Pancreas (tissue), 10 donors: ENCODE measurements around the gene PPARA. TPM values are rescaled to one million over a fixed set of nuclear protein-coding genes. Genes with fewer than 3 reads are reported as not detected.

ENCODE experiments used
- ATAC-seq, 4 donors: fragments of 200-7000 bp; cut with Tn5 transposase; one replicate each; pipeline versions ENCODE4 v1.8.0 to v1.9.1; 2020; ENCODE audit warnings: mild to moderate bottlenecking in 4 of 4, moderate library complexity in 4 of 4
- DNase-seq, 6 donors: peaks; one replicate each; pipeline ENCODE4 v3.0.0-alpha.2; 2020
- FAIRE-seq: peaks from 2 replicates; lab custom pipeline; 2012; peaks lifted over from hg19 to GRCh38; lab: Jason Lieb, UNC
- H3K27ac ChIP-seq, 4 donors: fragments of 200-600 bp; sonication (generic); 1 replicate in 3 of 4; 2 replicates in 1 of 4; pipeline versions ENCODE4 v1.5.0 to v1.8.0; 2020
- H3K27me3 ChIP-seq, 4 donors: fragments of 200-600 bp; one replicate each; pipeline ENCODE4 v1.8.0; 2021
- H3K36me3 ChIP-seq, 3 donors: fragments of 200-600 bp; sonication (generic) in 1 of 3; one replicate each; pipeline versions ENCODE4 v1.5.0 to v1.8.0; 2020 to 2021
- H3K4me1 ChIP-seq, 3 donors: fragments of 200-600 bp; one replicate each; pipeline ENCODE4 v1.8.0; 2021
- H3K4me3 ChIP-seq, 4 donors: fragments of 200-600 bp; sonication (generic) in 2 of 4; one replicate each; pipeline versions ENCODE4 v1.5.0 to v1.8.0; 2020 to 2021
- H3K9me3 ChIP-seq, 4 donors: fragments of 200-600 bp; one replicate each; pipeline ENCODE4 v1.8.0; 2021
- WGBS, 2 donors: extraction: QIAGEN DNeasy Blood & Tissue Kit; methylation state at CpG; one replicate each; pipeline ENCODE4 v1.1.7; 2013; 5-methylcytosine and 5-hydroxymethylcytosine counted together
- intact Hi-C, 3 donors: fragments of 100-400 bp; cut with DNase I; formaldehyde crosslinking; loops; one replicate each; pipeline versions ENCODE4 v1.11.1 to v1.14.2; 2022
- polyA plus RNA-seq, 2 donors: library from polyadenylated mRNA; stranded (reverse); fragments of 200-250 nt; gene quantifications; one replicate each; pipeline ENCODE4 v1.2.3, GENCODE V29; 2013
- total RNA-seq, 6 donors: library from RNA; stranded (reverse); fragmentation: NEBNext Ultra II Directional in 4 of 6; extraction: Animal tissue kit (Norgen Biotek cat#: 25700) in 4 of 6; gene quantifications; one replicate each; pipeline versions ENCODE4 v1.2.1 to v1.2.4, GENCODE V29; 2021 to 2023
- TF ChIP-seq, protein P1 (sequence below), 4 donors: fragments of 200-600 bp; sonication (generic) in 3 of 4; IDR thresholded peaks; one replicate each; pipeline versions ENCODE4 v1.5.0 to v1.8.0; 2021; ENCODE audit warnings: antibody characterized with exemption in 4 of 4
- donor health status: healthy with polysubstance abuse.
- donor health status: DM: no; HTN: no; CAD: no; lungs with moderate emphysema.
- donor health status: DM: no; HTN: no; CAD: no.
- donor health status: control.
- donor health status: control.
- donor health status: Bipolar disorder and iron deficiency.
- donor health status: DM: yes; HTN: yes; CAD: no.
- donor health status: DM: no; HTN: no; CAD: no.
- donor health status: DM: no; HTN: no; CAD: no.
- donor health status: DM: yes; HTN: yes; CAD: no.

PPARA gene
- total and polyA plus RNA-seq, 8 donors: 4.1 to 24.5 (median 14.7) TPM

DNA sequence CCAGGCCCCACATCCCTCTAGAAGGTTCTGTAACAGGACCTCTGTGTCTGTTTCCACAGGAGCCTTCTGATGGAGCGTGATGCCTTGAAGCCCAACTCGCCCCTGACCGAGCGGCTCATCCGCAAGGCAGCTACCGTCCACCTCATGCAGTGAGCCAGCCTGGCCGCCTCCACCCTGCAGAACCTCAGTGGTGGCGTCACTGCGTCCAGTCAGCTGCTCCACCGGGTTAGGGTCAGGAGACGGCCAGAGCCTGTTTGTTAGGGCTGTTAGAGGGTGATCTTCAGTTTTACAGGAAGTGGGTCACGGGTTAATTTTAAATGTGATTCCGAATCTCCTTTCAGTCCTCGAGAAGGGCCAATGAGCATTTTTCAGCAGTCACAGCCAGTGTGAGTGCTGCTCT is 142.4 kb downstream of the PPARA start:
- no peak overlapping the region for H3K4me3 ChIP-seq
- FAIRE-seq: no peak
- peak overlapping the region in 2 of 4 donors; percentile 12 to 51 for H3K27ac ChIP-seq
- intact Hi-C loops: no loop called here
- WGBS, 2 donors: 92% methylated on average over 14 of the region's 14 CpGs
- no peak for DNase-seq
- no peaks in the 10 kb centered on the region for H3K27me3 ChIP-seq
- no peaks in the 10 kb centered on the region for H3K9me3 ChIP-seq
- H3K4me1 ChIP-seq: peaks cover 5 to 11% (median 9%) of the 10 kb centered on the region in 3 donors
- no peak for ATAC-seq
- TF ChIP-seq, protein P1, sequence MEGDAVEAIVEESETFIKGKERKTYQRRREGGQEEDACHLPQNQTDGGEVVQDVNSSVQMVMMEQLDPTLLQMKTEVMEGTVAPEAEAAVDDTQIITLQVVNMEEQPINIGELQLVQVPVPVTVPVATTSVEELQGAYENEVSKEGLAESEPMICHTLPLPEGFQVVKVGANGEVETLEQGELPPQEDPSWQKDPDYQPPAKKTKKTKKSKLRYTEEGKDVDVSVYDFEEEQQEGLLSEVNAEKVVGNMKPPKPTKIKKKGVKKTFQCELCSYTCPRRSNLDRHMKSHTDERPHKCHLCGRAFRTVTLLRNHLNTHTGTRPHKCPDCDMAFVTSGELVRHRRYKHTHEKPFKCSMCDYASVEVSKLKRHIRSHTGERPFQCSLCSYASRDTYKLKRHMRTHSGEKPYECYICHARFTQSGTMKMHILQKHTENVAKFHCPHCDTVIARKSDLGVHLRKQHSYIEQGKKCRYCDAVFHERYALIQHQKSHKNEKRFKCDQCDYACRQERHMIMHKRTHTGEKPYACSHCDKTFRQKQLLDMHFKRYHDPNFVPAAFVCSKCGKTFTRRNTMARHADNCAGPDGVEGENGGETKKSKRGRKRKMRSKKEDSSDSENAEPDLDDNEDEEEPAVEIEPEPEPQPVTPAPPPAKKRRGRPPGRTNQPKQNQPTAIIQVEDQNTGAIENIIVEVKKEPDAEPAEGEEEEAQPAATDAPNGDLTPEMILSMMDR (IDR thresholded peaks at IDR 0.05): no peak
- H3K36me3 ChIP-seq: peaks cover 0 to 18% (median 0%) of the 10 kb centered on the region in 3 donors

Other genes with a start within 250 kb of the PPARA start
- 1 to 10 TPM in 1 of 6 donors, under 1 TPM in 5; 0.16 to 1.3 (median 0.62) TPM for gene WNT7B, start 173.4 kb upstream of the PPARA start, total RNA-seq
- gene WNT7B, start 173.4 kb upstream of the PPARA start, polyA plus RNA-seq: under 1 TPM; 0.66 to 0.95 TPM
- gene CDPF1, start 99.8 kb downstream of the PPARA start, total RNA-seq: 1 to 10 TPM; 2.9 to 4.6 (median 3.9) TPM
- gene CDPF1, start 99.8 kb downstream of the PPARA start, polyA plus RNA-seq: 10 to 100 TPM in 1 of 2 donors, 1 to 10 TPM in 1; 9.2 to 12.0 TPM
- gene PKDREJ, start 112.8 kb downstream of the PPARA start, total RNA-seq: under 1 TPM in 1 of 6 donors, not detected in 5; 0.06 TPM
- under 1 TPM; 0.04 to 0.05 TPM for gene PKDREJ, start 112.8 kb downstream of the PPARA start, polyA plus RNA-seq
- gene TTC38, start 117.5 kb downstream of the PPARA start, total RNA-seq: 10 to 100 TPM; 18.6 to 28.1 (median 21.1) TPM
- gene TTC38, start 117.5 kb downstream of the PPARA start, polyA plus RNA-seq: 10 to 100 TPM; 28.2 to 32.8 TPM
- gene GTSE1, start 146.3 kb downstream of the PPARA start, total RNA-seq: under 1 TPM in 5 of 6 donors, not detected in 1; 0.12 to 0.75 (median 0.35) TPM
- gene GTSE1, start 146.3 kb downstream of the PPARA start, polyA plus RNA-seq: under 1 TPM; 0.16 to 0.23 TPM
- 10 to 100 TPM; 15.0 to 27.6 (median 20.8) TPM for gene TRMU, start 185.2 kb downstream of the PPARA start, total RNA-seq
- gene TRMU, start 185.2 kb downstream of the PPARA start, polyA plus RNA-seq: 10 to 100 TPM; 53.9 to 58.0 TPM